Right lobe of liver (tissue), 6 donors: ENCODE data around the gene HOXB5. TPM values are rescaled to one million over a fixed set of nuclear protein-coding genes. Genes with fewer than 3 reads are reported as not detected.

Experiments used
- ATAC-seq, 4 donors: fragments of 200-7000 bp; cut with Tn5 transposase; one replicate each; pipeline ENCODE4 v1.9.1; 2020; ENCODE audit warnings: mild to moderate bottlenecking in 4 of 4, moderate library complexity in 4 of 4
- DNase-seq, 3 donors: peaks; one replicate each; pipeline ENCODE4 v3.0.0-alpha.2; 2020
- H3K27ac ChIP-seq, 3 donors: fragments of 200-600 bp; one replicate each; pipeline ENCODE4 v1.8.0; 2022
- H3K27me3 ChIP-seq, 2 donors: fragments of 200-600 bp; one replicate each; pipeline ENCODE4 v1.8.0; 2022
- H3K36me3 ChIP-seq, 4 donors: fragments of 200-600 bp; sonication (generic) in 1 of 4; one replicate each; pipeline versions ENCODE4 v1.5.1 to v1.8.0; 2017 to 2022; ENCODE audit warnings: control low read depth in 1 of 4
- H3K4me1 ChIP-seq, 4 donors: fragments of 200-600 bp; sonication (generic) in 1 of 4; one replicate each; pipeline versions ENCODE4 v1.5.1 to v1.8.0; 2017 to 2022; ENCODE audit warnings: control low read depth in 1 of 4
- H3K4me3 ChIP-seq, 3 donors: fragments of 200-600 bp; one replicate each; pipeline ENCODE4 v1.8.0; 2022
- H3K9me3 ChIP-seq, 4 donors: fragments of 200-600 bp; sonication (generic) in 1 of 4; one replicate each; pipeline versions ENCODE4 v1.5.1 to v1.8.0; 2017 to 2022; ENCODE audit warnings: control low read depth in 1 of 4
- CTCF ChIP-seq, 4 donors: fragments of 200-600 bp in 3 of 4; fragments of 450-650 bp in 1 of 4; IDR thresholded peaks; one replicate each; pipeline versions ENCODE4 v1.5.1 to v1.8.0; 2016 to 2022; ENCODE audit warnings: antibody characterized with exemption in 4 of 4, mild to moderate bottlenecking in 2 of 4
- POLR2A ChIP-seq: fragments of 450-650 bp; IDR thresholded peaks from one replicate; pipeline ENCODE4 v1.6.1; 2017; ENCODE audit warnings: antibody characterized with exemption, mild to moderate bottlenecking
- WGBS: methylation state at CpG from one replicate; pipeline ENCODE4 v1.1.6; 2018; ENCODE audit warnings: low coverage, low lambda C conversion rate; ENCODE audit not compliant: insufficient coverage; ENCODE audit errors: missing lambda C conversion rate; 5-methylcytosine and 5-hydroxymethylcytosine counted together
- intact Hi-C, 2 donors: fragments of 100-400 bp; cut with DNase I; formaldehyde crosslinking; loops; one replicate each; pipeline versions ENCODE4 v1.11.2 to v1.14.1; 2022
- total RNA-seq, 6 experiments: library from RNA; depleted of rRNA in 2 of 6; stranded (reverse); fragments of >200 nt in 2 of 6; fragmentation: NEBNext Ultra II Directional in 3 of 6; extraction: Animal tissue kit (Norgen Biotek cat#: 25700) in 3 of 6; gene quantifications; one replicate each; pipeline versions ENCODE4 v1.1.0 to v1.2.4, GENCODE V29; 2016 to 2023
- donor health status: DM: no; HTN: yes; CAD: no.
- donor health status: DM: no; HTN: no; CAD: no.
- donor health status: DM: no; HTN: no; CAD: no.
- donor health status: DM: no; HTN: yes; CAD: no.
- donor health status: DM: no; HTN: yes; CAD: no.

The HOXB5 gene
- total RNA-seq, 6 experiments from 2014 or later, result 0.11 to 0.29 (median 0.19) TPM; not detected in 1

GRCh38 chr17:48598736-48599135 lies 5.2 kb upstream of the HOXB5 start:
- intact Hi-C loops, result no loop called here
- Histone ChIP-seq H3K27me3 (peaks cover 0 to 47% of the 10 kb centered on the region in 2 donors), H3K27ac (no peak overlapping the region), H3K4me1 (peaks cover 0 to 23% (median 0%) of the 10 kb centered on the region in 4 donors), H3K4me3 (no peak overlapping the region), H3K9me3 (no peaks in the 10 kb centered on the region), H3K36me3 (no peaks in the 10 kb centered on the region)
- no peak for ATAC-seq
- WGBS, result 5% methylated on average over 4 of the region's 7 CpGs
- no peak for DNase-seq
- TF ChIP-seq CTCF (IDR thresholded peaks at IDR 0.05), result no peak
- TF ChIP-seq POLR2A, result no peak

- DNase-seq (no peak), ATAC-seq (peak; percentile 16 to 48 (median 42))
- 4% methylated on average over 23 of the region's 68 CpGs for WGBS
- no peaks in the 10 kb centered on the region for H3K9me3 ChIP-seq
- TF ChIP-seq CTCF (IDR thresholded peaks at IDR 0.05) (no peak), POLR2A (no peak)
- intact Hi-C loops, result no loop called here
- peak overlapping the region in 2 of 3 donors; percentile 46 to 53 for H3K27ac ChIP-seq
- H3K36me3 ChIP-seq, result no peaks in the 10 kb centered on the region
- peaks cover 0 to 23% (median 0%) of the 10 kb centered on the region in 4 donors for H3K4me1 ChIP-seq
- peak overlapping the region; percentile 36 to 48 (median 36) for H3K4me3 ChIP-seq
- H3K27me3 ChIP-seq, result peaks cover 0 to 45% of the 10 kb centered on the region in 2 donors
These were observed 4.4 kb upstream of the HOXB5 start for GRCh38 chr17:48597778-48598631.

GRCh38 chr17:48597528-48597777 lies 3.9 kb upstream of the HOXB5 start:
- Histone ChIP-seq H3K27me3 (peaks cover 0 to 48% of the 10 kb centered on the region in 2 donors), H3K4me1 (peaks cover 0 to 17% (median 0%) of the 10 kb centered on the region in 4 donors), H3K27ac (peak overlapping the region in 2 of 3 donors; percentile 46 to 53), H3K9me3 (no peaks in the 10 kb centered on the region), H3K4me3 (peak overlapping the region; percentile 36 to 48 (median 36)), H3K36me3 (no peaks in the 10 kb centered on the region)
- TF ChIP-seq CTCF (IDR thresholded peaks at IDR 0.05), result no peak
- DNase-seq, result no peak
- ATAC-seq, result no peak
- no CpG with 5 or more reads among the region's 16 CpGs for WGBS
- intact Hi-C loops, result no loop called here

GRCh38 chr17:48596735-48597527 lies 3.4 kb upstream of the HOXB5 start:
- no peak for DNase-seq
- Histone ChIP-seq H3K36me3 (no peaks in the 10 kb centered on the region), H3K4me1 (peaks cover 0 to 12% (median 0%) of the 10 kb centered on the region in 4 donors), H3K27me3 (peaks cover 0 to 47% of the 10 kb centered on the region in 2 donors), H3K4me3 (peak overlapping the region; percentile 36 to 48 (median 36)), H3K9me3 (no peaks in the 10 kb centered on the region), H3K27ac (peak overlapping the region in 1 of 3 donors; percentile 46)
- WGBS, result 4% methylated on average over 16 of the region's 26 CpGs
- TF ChIP-seq POLR2A (no peak), CTCF (IDR thresholded peaks at IDR 0.05) (no peak)
- ATAC-seq, result peak in 1 of 4 donors; percentile 7
- intact Hi-C loops, result no loop called here
